Activated CD4-positive, alpha-beta T cell treated with anti-CD3 and anti-CD28 coated beads for 1 hour (primary cell): ENCODE measurements around the gene RIMBP2.

Experiments used
- DNase-seq: peaks from one replicate; pipeline ENCODE4 v3.0.0-alpha.2; 2020

Gene RIMBP2

GRCh38 chr12:130677957-130678558, 38.0 kb downstream of the RIMBP2 start:
- DNase-seq = no peak

GRCh38 chr12:130675791-130676190, 40.3 kb downstream of the RIMBP2 start:
- DNase-seq = no peak

- DNase-seq = no peak
Measured at GRCh38 chr12:130675121-130675520, 41.0 kb downstream of the RIMBP2 start.

GRCh38 chr12:130674676-130675075, 41.4 kb downstream of the RIMBP2 start:
- DNase-seq = no peak

- no peak for DNase-seq
Measured at GRCh38 chr12:130673036-130673705, 42.9 kb downstream of the RIMBP2 start.

GRCh38 chr12:130672089-130672820, 43.8 kb downstream of the RIMBP2 start:
- no peak for DNase-seq

GRCh38 chr12:130671556-130671955, 44.5 kb downstream of the RIMBP2 start:
- DNase-seq = no peak

GRCh38 chr12:130669797-130670196, 46.3 kb downstream of the RIMBP2 start:
- DNase-seq = no peak

- no peak for DNase-seq
Measured at GRCh38 chr12:130669205-130669557, 46.9 kb downstream of the RIMBP2 start.

GRCh38 chr12:130668286-130669204, 47.6 kb downstream of the RIMBP2 start:
- DNase-seq = no peak

GRCh38 chr12:130667421-130667960, 48.6 kb downstream of the RIMBP2 start:
- DNase-seq = no peak

GRCh38 chr12:130666645-130667044, 49.5 kb downstream of the RIMBP2 start:
- DNase-seq = no peak

GRCh38 chr12:130665753-130666152, 50.3 kb downstream of the RIMBP2 start:
- DNase-seq = no peak

- DNase-seq = no peak
Measured at GRCh38 chr12:130664772-130665171, 51.3 kb downstream of the RIMBP2 start.

- DNase-seq = no peak
Measured at GRCh38 chr12:130664252-130664651, 51.8 kb downstream of the RIMBP2 start.

GRCh38 chr12:130663514-130663913, 52.6 kb downstream of the RIMBP2 start:
- no peak for DNase-seq

GRCh38 chr12:130661486-130662255, 54.4 kb downstream of the RIMBP2 start:
- DNase-seq = no peak

GRCh38 chr12:130661059-130661458, 55.0 kb downstream of the RIMBP2 start:
- no peak for DNase-seq

- no peak for DNase-seq
Measured at GRCh38 chr12:130658145-130658911, 57.8 kb downstream of the RIMBP2 start.

GRCh38 chr12:130656411-130656810, 59.7 kb downstream of the RIMBP2 start:
- DNase-seq = no peak

- no peak for DNase-seq
Measured at GRCh38 chr12:130655881-130656280, 60.2 kb downstream of the RIMBP2 start.
